CD8-positive, alpha-beta memory T cell (primary cell): ENCODE measurements around the gene IFNK. TPM values are rescaled to one million over a fixed set of nuclear protein-coding genes. Genes with fewer than 3 reads are reported as not detected.

ENCODE experiments used
- CTCF ChIA-PET: fragments of 350-600 bp; sonication (Branson Sonifier 250); formaldehyde crosslinking; loops from one replicate; lab custom pipeline; 2021; ENCODE audit warnings: antibody characterized with exemption; lab: Charles Lee
- POLR2A ChIA-PET: fragments of 350-600 bp; sonication (Branson Sonifier 250); formaldehyde crosslinking; loops from one replicate; lab custom pipeline; 2021; ENCODE audit warnings: antibody characterized with exemption; lab: Charles Lee
- DNase-seq, 5 donors: peaks; one replicate each; pipeline versions ENCODE4 v3.0.0 to v3.0.0-alpha.2; 2020 to 2022; ENCODE audit warnings: mixed read lengths in 1 of 5
- H3K27ac ChIP-seq: one replicate; pipeline ENCODE4 v1.7.0; 2013; ENCODE audit warnings: low read depth, mild to moderate bottlenecking, low read length, moderate library complexity
- H3K27me3 ChIP-seq: 2 replicates; pipeline ENCODE4 v1.7.0; 2013; ENCODE audit warnings: low read length, mild to moderate bottlenecking; ENCODE audit not compliant: insufficient read depth, poor library complexity, severe bottlenecking
- H3K36me3 ChIP-seq: 2 replicates; pipeline ENCODE4 v1.7.0; 2013; ENCODE audit warnings: mild to moderate bottlenecking, low read length, moderate library complexity; ENCODE audit not compliant: insufficient read depth
- H3K4me1 ChIP-seq: 2 replicates; pipeline ENCODE4 v1.7.0; 2013; ENCODE audit warnings: mild to moderate bottlenecking, low read length, moderate library complexity; ENCODE audit not compliant: insufficient read depth
- H3K4me3 ChIP-seq: 2 replicates; pipeline ENCODE4 v1.7.0; 2013; ENCODE audit warnings: mild to moderate bottlenecking, low read length
- H3K9me3 ChIP-seq: 2 replicates; pipeline ENCODE4 v1.7.0; 2013; ENCODE audit warnings: mild to moderate bottlenecking, low read length
- H3K27ac Mint-ChIP-seq, 8 donors: one replicate each; pipeline ENCODE4 v1.8.0; 2020 to 2021; ENCODE audit warnings: mixed read lengths in 8 of 8, mild to moderate bottlenecking in 6 of 8, inconsistent platforms in 3 of 8, moderate library complexity in 3 of 8
- H3K27me3 Mint-ChIP-seq, 2 donors: one replicate each; pipeline ENCODE4 v1.8.0; 2020 to 2021; ENCODE audit warnings: mixed read lengths in 2 of 2, mild to moderate bottlenecking in 1 of 2, moderate library complexity in 1 of 2
- H3K36me3 Mint-ChIP-seq, 3 donors: one replicate each; pipeline ENCODE4 v1.8.0; 2020 to 2021; ENCODE audit warnings: mixed read lengths in 3 of 3, inconsistent platforms in 1 of 3, mild to moderate bottlenecking in 1 of 3
- H3K4me1 Mint-ChIP-seq, 3 donors: one replicate each; pipeline ENCODE4 v1.8.0; 2020 to 2021; ENCODE audit warnings: mixed read lengths in 3 of 3, inconsistent platforms in 1 of 3, mild to moderate bottlenecking in 1 of 3
- H3K4me3 Mint-ChIP-seq, 7 donors: one replicate each; pipeline ENCODE4 v1.8.0; 2020 to 2021; ENCODE audit warnings: mixed read lengths in 7 of 7, mild to moderate bottlenecking in 6 of 7, moderate library complexity in 4 of 7, inconsistent platforms in 2 of 7
- H3K9me3 Mint-ChIP-seq, 5 donors: one replicate each; pipeline ENCODE4 v1.8.0; 2020 to 2022; ENCODE audit warnings: mixed read lengths in 5 of 5, mild to moderate bottlenecking in 3 of 5, moderate library complexity in 2 of 5, inconsistent platforms in 1 of 5
- polyA plus RNA-seq: library from polyadenylated mRNA; unstranded; fragments of 300-500 nt; fragmentation: Illumina TruSeq; gene quantifications from one replicate; pipeline ENCODE4 v1.2.3, GENCODE V29; 2021
- total RNA-seq, 2 experiments: library from RNA; stranded (reverse); gene quantifications; one replicate each; pipeline ENCODE4 v1.2.3, GENCODE V29; 2021

The IFNK gene
- total and polyA plus RNA-seq, 3 experiments from 2014 or later: not detected

DNA sequence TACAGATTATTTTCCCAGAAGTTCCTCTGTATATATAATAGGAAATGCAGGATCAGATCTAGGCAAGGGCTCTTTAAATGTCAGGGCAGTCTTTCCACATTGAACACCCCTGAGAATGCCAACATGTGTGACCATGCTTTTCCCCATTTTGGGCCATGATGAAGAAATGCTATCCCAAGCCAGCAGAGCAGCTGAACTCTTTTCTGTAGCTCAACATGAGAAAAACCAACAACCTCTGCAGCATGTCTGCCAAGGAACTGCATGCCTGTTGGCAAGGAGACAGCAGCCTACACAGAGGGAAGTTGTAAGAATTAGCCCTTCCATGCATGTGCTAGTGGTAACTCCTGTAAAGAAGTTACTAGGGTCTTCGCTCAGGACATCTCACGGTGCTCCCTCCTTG lies 9.5 kb upstream of the IFNK start:
- Mint-ChIP-seq H3K27me3 (no peaks in the 10 kb centered on the region), H3K4me1 (no peaks in the 10 kb centered on the region), H3K36me3 (peaks cover 0 to 8% (median 0%) of the 10 kb centered on the region in 3 donors), H3K27ac (no peak overlapping the region), H3K9me3 (no peaks in the 10 kb centered on the region), H3K4me3 (no peak overlapping the region)
- Histone ChIP-seq H3K9me3 (no peaks in the 10 kb centered on the region), H3K27ac (no peak overlapping the region), H3K27me3 (no peaks in the 10 kb centered on the region), H3K4me3 (no peak overlapping the region), H3K36me3 (no peaks in the 10 kb centered on the region), H3K4me1 (no peaks in the 10 kb centered on the region)
- POLR2A ChIA-PET: no interaction called here
- CTCF ChIA-PET: interaction anchor here (0.6 kb wide), 1 partner anchor 7 kb away, joined by 3 read pairs; no protein-coding TSS in a partner anchor
- no peak for DNase-seq

- peaks cover 0 to 8% (median 7%) of the 10 kb centered on the region in 3 donors for H3K36me3 Mint-ChIP-seq
- Histone ChIP-seq H3K4me1 (no peaks in the 10 kb centered on the region), H3K9me3 (no peaks in the 10 kb centered on the region), H3K36me3 (no peaks in the 10 kb centered on the region), H3K27me3 (no peaks in the 10 kb centered on the region), H3K4me3 (no peak overlapping the region), H3K27ac (no peak overlapping the region)
- H3K4me3 Mint-ChIP-seq: no peak overlapping the region
- H3K27me3 Mint-ChIP-seq: peaks cover 4% of the 10 kb centered on the region in 2 donors
- POLR2A ChIA-PET: no interaction called here
- DNase-seq: no peak
- CTCF ChIA-PET: no interaction called here
- H3K9me3 Mint-ChIP-seq: no peaks in the 10 kb centered on the region
- no peak overlapping the region for H3K27ac Mint-ChIP-seq
- no peaks in the 10 kb centered on the region for H3K4me1 Mint-ChIP-seq
Measured at GRCh38 chr9:27518006-27518405, 6.1 kb upstream of the IFNK start.

- H3K9me3 Mint-ChIP-seq: no peaks in the 10 kb centered on the region
- H3K4me1 Mint-ChIP-seq: no peaks in the 10 kb centered on the region
- ChIA-PET CTCF (no interaction called here), POLR2A (no interaction called here)
- H3K36me3 ChIP-seq: no peaks in the 10 kb centered on the region
- no peak for DNase-seq
- peaks cover 0 to 7% (median 4%) of the 10 kb centered on the region in 3 donors for H3K36me3 Mint-ChIP-seq
- no peaks in the 10 kb centered on the region for H3K9me3 ChIP-seq
- H3K4me3 ChIP-seq: no peak overlapping the region
- no peaks in the 10 kb centered on the region for H3K4me1 ChIP-seq
- H3K27me3 ChIP-seq: no peaks in the 10 kb centered on the region
- peak overlapping the region in 1 of 8 donors; percentile 24 for H3K27ac Mint-ChIP-seq
- H3K4me3 Mint-ChIP-seq: no peak overlapping the region
- H3K27me3 Mint-ChIP-seq: peaks cover 4% of the 10 kb centered on the region in 2 donors
- no peak overlapping the region for H3K27ac ChIP-seq
Measured at GRCh38 chr9:27518809-27519208, 5.3 kb upstream of the IFNK start.

GRCh38 chr9:27519466-27520465 lies 4.3 kb upstream of the IFNK start:
- peaks cover 0 to 7% (median 4%) of the 10 kb centered on the region in 3 donors for H3K36me3 Mint-ChIP-seq
- Histone ChIP-seq H3K27me3 (no peaks in the 10 kb centered on the region), H3K36me3 (no peaks in the 10 kb centered on the region), H3K4me1 (no peaks in the 10 kb centered on the region), H3K27ac (no peak overlapping the region), H3K4me3 (no peak overlapping the region), H3K9me3 (no peaks in the 10 kb centered on the region)
- no peak overlapping the region for H3K27ac Mint-ChIP-seq
- H3K27me3 Mint-ChIP-seq: peaks cover 4% of the 10 kb centered on the region in 2 donors
- ChIA-PET POLR2A (no interaction called here), CTCF (no interaction called here)
- no peaks in the 10 kb centered on the region for H3K4me1 Mint-ChIP-seq
- H3K9me3 Mint-ChIP-seq: no peaks in the 10 kb centered on the region
- no peak for DNase-seq
- H3K4me3 Mint-ChIP-seq: no peak overlapping the region

DNA sequence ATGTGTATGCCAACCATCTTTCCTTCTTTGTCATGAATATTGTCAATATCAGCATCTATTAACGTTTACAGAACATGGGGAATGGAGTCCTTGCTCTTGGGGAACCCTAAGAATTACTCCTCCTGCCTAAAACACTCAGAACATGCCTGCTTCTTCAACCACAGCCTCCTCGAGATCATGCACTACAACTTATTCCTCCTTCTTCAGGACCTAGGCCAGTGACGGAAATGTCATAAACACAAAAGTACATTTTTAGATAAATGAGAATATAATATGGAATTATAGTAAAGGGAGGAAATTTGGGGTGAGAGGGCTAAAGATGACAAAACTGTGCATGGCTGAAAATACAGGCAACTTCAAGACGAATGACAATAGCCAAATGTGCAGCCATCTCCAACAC lies 3.1 kb upstream of the IFNK start:
- Histone ChIP-seq H3K36me3 (no peaks in the 10 kb centered on the region), H3K4me3 (no peak overlapping the region), H3K9me3 (no peaks in the 10 kb centered on the region), H3K27ac (no peak overlapping the region), H3K27me3 (no peaks in the 10 kb centered on the region), H3K4me1 (no peaks in the 10 kb centered on the region)
- Mint-ChIP-seq H3K9me3 (no peaks in the 10 kb centered on the region), H3K27ac (no peak overlapping the region), H3K27me3 (peaks cover 4% of the 10 kb centered on the region in 2 donors), H3K4me3 (no peak overlapping the region), H3K4me1 (no peaks in the 10 kb centered on the region), H3K36me3 (peaks cover 0 to 7% (median 1%) of the 10 kb centered on the region in 3 donors)
- DNase-seq: no peak
- CTCF ChIA-PET: no interaction called here
- POLR2A ChIA-PET: no interaction called here

GRCh38 chr9:27523141-27523540 lies 949 bp upstream of the IFNK start:
- DNase-seq: no peak
- POLR2A ChIA-PET: no interaction called here
- CTCF ChIA-PET: interaction anchor here (1.2 kb wide), 1 partner anchor 50 kb away, joined by 4 read pairs; the partner anchor contains the start of gene C9orf72
- no peak overlapping the region for H3K4me3 Mint-ChIP-seq
- no peak overlapping the region for H3K27ac Mint-ChIP-seq
- no peaks in the 10 kb centered on the region for H3K9me3 Mint-ChIP-seq
- peaks cover 0 to 7% (median under 1%) of the 10 kb centered on the region in 3 donors for H3K36me3 Mint-ChIP-seq
- no peaks in the 10 kb centered on the region for H3K27me3 ChIP-seq
- H3K27me3 Mint-ChIP-seq: peaks cover 4% of the 10 kb centered on the region in 2 donors
- no peaks in the 10 kb centered on the region for H3K36me3 ChIP-seq
- H3K4me1 Mint-ChIP-seq: peaks cover 2 to 6% (median 4%) of the 10 kb centered on the region in 3 donors
- H3K4me1 ChIP-seq: peaks cover 6% of the 10 kb centered on the region
- no peak overlapping the region for H3K4me3 ChIP-seq
- no peaks in the 10 kb centered on the region for H3K9me3 ChIP-seq
- H3K27ac ChIP-seq: no peak overlapping the region

DNA sequence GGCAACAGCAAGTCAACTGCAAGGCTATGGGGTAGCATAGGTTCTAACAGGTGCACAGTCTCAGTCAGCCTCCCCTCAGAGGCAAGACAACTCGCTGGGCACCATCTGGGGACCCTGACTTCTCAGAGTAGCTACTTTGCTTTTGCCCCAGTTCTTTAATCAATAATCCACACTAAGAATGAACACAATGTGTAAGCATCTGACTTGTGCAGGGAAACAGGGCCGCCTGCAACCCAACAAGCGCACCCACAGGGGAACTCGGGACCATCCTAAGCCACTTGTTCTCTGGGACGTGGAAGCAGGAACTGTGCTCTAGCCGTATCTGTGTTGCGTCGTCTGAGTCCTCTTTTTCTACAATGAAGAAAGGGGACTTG lies 3.6 kb downstream of the IFNK start:
- peaks cover 7 to 15% (median 10%) of the 10 kb centered on the region in 3 donors for H3K4me1 Mint-ChIP-seq
- Histone ChIP-seq H3K9me3 (no peaks in the 10 kb centered on the region), H3K36me3 (no peaks in the 10 kb centered on the region), H3K27ac (peak overlapping the region; percentile 7), H3K4me3 (peak overlapping the region; percentile 74), H3K4me1 (peaks cover 7% of the 10 kb centered on the region), H3K27me3 (no peaks in the 10 kb centered on the region)
- H3K27ac Mint-ChIP-seq: peak overlapping the region in 2 of 8 donors; percentile 13 to 81
- POLR2A ChIA-PET: no interaction called here
- H3K36me3 Mint-ChIP-seq: peaks cover 0 to 2% (median 0%) of the 10 kb centered on the region in 3 donors
- no peaks in the 10 kb centered on the region for H3K27me3 Mint-ChIP-seq
- H3K4me3 Mint-ChIP-seq: peak overlapping the region; percentile 86 to 95 (median 90)
- DNase-seq: no peak
- CTCF ChIA-PET: no interaction called here
- no peaks in the 10 kb centered on the region for H3K9me3 Mint-ChIP-seq
